Neural cell (in vitro differentiated cells): ENCODE measurements around the gene HIF3A.

ENCODE experiments used
- CTCF ChIP-seq: fragments of 450-650 bp; IDR thresholded peaks from 2 replicates; pipeline ENCODE4 v1.5.1; 2014; ENCODE audit warnings: antibody characterized with exemption, mild to moderate bottlenecking, moderate library complexity; ENCODE audit not compliant: poor library complexity, severe bottlenecking
- EP300 ChIP-seq: fragments of 450-650 bp; conservative IDR thresholded peaks from 2 replicates; pipeline ENCODE4 v1.6.1; 2014; ENCODE audit warnings: antibody characterized with exemption, mild to moderate bottlenecking, moderate library complexity; ENCODE audit not compliant: poor library complexity, severe bottlenecking
- EZH2 ChIP-seq: fragments of 200-600, 300-800 bp; shearing (Covaris generic), sonication (generic); IDR thresholded peaks from 2 replicates; pipeline ENCODE4 v1.6.1; 2014; ENCODE audit warnings: antibody characterized with exemption, low read length, borderline replicate concordance, mild to moderate bottlenecking; ENCODE audit not compliant: insufficient read depth, poor library complexity, severe bottlenecking
- MXI1 ChIP-seq: fragments of 450-650 bp; conservative IDR thresholded peaks from 2 replicates; pipeline ENCODE4 v1.6.1; 2014; ENCODE audit warnings: antibody characterized with exemption, mild to moderate bottlenecking; ENCODE audit not compliant: poor library complexity, severe bottlenecking
- POLR2AphosphoS5 ChIP-seq: IDR thresholded peaks from 2 replicates; pipeline ENCODE4 v1.6.1; 2012
- REST ChIP-seq: IDR thresholded peaks from 2 replicates; pipeline ENCODE4 v1.6.1; 2012; ENCODE audit warnings: borderline replicate concordance
- SMC3 ChIP-seq: fragments of 450-650 bp; conservative IDR thresholded peaks from 2 replicates; pipeline ENCODE4 v1.6.1; 2014; ENCODE audit warnings: antibody characterized with exemption, mild to moderate bottlenecking, moderate library complexity; ENCODE audit not compliant: poor library complexity
- TAF1 ChIP-seq: IDR thresholded peaks from 2 replicates; pipeline ENCODE4 v1.6.1; 2012; ENCODE audit warnings: low read depth

GRCh38 chr19:46287585-46287984, 9.3 kb upstream of the HIF3A start:
- TF ChIP-seq POLR2AphosphoS5, result no peak
- no peak for TF ChIP-seq SMC3
- no peak for TF ChIP-seq CTCF
- no peak for TF ChIP-seq EZH2
- no peak for TF ChIP-seq EP300
- TF ChIP-seq TAF1, result no peak
- TF ChIP-seq MXI1, result no peak
- no peak for TF ChIP-seq REST
